Left renal pelvis (tissue), 4 donors: ENCODE data around the gene ADAP1. TPM values are rescaled to one million over a fixed set of nuclear protein-coding genes. Genes with fewer than 3 reads are reported as not detected.

ENCODE experiments used
- DNase-seq, 4 donors: peaks; one replicate each; pipeline ENCODE4 v3.0.0-alpha.2; 2013; ENCODE audit warnings: low read depth in 4 of 4, low spot score in 3 of 4
- polyA plus RNA-seq, 4 donors: library from polyadenylated mRNA; unstranded; fragments of 120-200 nt; gene quantifications; one replicate each; pipeline ENCODE4 v1.2.1, GENCODE V29; 2013; ENCODE audit not compliant: insufficient read length in 4 of 4

Gene ADAP1
- polyA plus RNA-seq, 4 donors: 3.1 to 16.2 (median 15.0) TPM

DNA sequence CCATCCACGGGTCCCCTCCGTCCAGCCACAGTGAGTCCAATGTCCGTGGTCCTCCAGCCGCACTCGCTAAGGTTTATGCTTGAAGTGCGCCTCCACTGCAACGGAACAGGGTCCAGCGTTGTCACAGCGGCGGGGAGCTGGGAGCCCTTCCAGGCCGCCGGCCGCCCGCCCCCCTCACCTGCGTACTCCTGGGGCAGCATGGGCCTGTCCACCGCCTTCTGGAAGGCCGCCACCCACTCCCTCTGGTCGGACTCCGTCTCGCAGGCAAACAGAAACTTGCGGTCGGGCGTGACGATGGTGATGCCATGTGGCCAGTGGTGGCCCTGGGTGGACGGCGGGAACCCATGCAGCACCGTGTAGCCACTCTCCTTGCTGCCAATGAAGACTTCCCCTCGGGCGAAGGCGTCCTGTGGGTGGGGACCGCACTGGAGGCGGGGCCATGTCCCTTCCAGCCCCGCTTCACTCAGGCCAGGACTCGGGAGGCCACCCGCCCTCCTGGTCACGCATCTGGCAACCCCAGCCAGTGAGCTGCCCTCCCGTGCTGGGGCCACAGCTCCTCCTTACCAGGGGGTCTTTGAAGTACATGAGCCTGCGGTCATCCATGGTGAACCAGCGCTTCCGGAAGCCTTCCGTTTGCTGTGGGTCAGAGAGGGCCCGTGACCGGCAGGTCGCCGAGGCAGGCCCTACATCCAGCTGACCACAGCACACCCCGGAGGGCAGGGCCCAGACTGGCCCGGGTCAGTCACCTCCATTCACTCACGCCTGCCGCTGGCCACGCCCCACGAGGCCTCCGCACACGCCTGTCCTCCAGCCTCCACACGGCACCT lies 55.4 kb downstream of the ADAP1 start:
- DNase-seq: no peak

- no peak for DNase-seq
Observed at GRCh38 chr7:898460-898854, 56.0 kb downstream of the ADAP1 start.

- no peak for DNase-seq
Observed at GRCh38 chr7:897771-898376, 56.6 kb downstream of the ADAP1 start.

GRCh38 chr7:897086-897485 lies 57.4 kb downstream of the ADAP1 start:
- DNase-seq: no peak

DNA sequence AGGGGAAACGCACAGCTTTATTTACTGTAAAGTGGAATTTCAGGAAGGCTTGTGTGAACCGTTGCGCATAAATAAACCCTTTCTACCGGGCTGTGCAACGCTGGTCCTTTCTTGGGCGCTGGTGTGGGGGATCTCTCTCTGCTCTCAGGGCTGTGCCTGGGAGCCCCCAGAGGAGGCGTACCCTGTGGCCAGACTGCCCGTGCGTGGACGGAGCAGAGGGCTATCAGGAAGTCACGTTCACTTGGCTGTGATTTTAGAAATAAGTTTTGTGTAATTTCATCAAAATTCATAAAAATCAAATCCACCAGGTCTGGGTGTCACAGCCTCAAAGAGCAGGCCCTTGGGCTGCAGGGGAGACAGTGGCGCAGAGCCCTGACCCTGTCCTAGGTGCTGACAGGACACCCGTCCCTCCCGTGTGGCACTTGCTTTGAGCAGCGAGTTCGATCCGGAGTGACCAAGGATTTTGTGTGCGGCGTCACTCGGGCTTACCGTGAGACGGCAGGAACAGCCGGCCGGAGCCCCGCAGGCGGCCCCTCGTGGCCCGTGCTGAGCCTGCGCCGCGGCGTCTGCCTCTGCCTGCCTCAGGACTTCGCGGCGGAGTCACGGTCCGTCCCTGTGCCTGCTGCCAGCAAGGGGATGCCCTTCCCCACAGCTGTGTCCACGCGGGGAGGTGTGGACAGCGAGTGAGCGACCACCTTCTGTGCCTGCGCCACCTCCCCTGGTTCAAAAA lies 58.0 kb downstream of the ADAP1 start:
- DNase-seq: no peak

GRCh38 chr7:895451-896052 lies 58.9 kb downstream of the ADAP1 start:
- DNase-seq: no peak

DNA sequence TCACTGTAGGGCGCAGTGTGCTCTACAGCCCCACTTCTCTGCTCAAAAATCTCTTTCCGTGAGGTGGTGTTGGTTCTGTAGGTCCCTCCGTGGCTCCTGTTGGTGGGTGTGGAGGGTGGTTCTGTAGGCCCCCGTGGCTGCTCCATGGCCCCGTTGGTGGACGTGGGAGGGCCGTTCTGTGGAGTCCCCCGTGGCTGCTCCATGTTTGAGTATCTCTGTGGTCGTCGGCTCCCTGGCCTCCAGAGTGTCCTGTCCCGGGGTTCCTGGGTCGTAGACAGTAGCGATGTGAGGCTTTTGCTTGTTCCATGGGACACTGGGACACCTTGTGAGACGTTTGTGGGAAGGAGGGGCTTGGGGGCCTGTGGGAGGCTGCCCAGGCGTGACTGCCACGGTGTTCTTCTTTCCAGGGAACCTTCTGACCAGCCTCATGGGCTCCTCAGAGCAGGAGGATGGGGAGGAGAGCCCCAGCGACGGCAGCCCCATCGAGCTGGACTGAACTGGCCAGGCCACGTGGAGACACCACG lies 59.5 kb downstream of the ADAP1 start:
- DNase-seq: no peak

- DNase-seq: no peak
Observed at GRCh38 chr7:894164-894867, 60.2 kb downstream of the ADAP1 start.

- no peak for DNase-seq
Observed at GRCh38 chr7:893686-894085, 60.8 kb downstream of the ADAP1 start.

GRCh38 chr7:892648-893593 lies 61.6 kb downstream of the ADAP1 start:
- no peak for DNase-seq

- no peak for DNase-seq
Observed at GRCh38 chr7:891805-892204, 62.7 kb downstream of the ADAP1 start.

DNA sequence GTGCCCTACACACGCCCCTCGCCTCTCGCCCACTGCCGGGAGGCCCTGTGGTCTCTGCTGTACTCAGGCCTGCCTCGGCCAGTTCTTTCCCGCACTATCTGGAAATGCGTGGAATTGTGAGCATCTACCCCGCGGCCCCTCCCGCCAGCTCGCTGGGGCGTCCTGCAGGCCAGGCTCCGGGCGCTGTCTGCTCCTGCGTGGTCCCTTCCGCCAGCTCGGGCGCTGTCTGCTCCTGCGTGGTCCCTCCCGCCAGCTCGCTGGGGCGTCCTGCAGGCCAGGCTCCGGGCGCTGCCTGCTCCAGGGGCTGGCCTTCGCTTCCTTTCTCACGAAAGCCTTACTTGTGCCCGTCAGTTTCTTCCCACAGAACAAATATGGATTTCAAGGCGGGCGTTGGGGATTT lies 63.2 kb downstream of the ADAP1 start:
- no peak for DNase-seq

DNA sequence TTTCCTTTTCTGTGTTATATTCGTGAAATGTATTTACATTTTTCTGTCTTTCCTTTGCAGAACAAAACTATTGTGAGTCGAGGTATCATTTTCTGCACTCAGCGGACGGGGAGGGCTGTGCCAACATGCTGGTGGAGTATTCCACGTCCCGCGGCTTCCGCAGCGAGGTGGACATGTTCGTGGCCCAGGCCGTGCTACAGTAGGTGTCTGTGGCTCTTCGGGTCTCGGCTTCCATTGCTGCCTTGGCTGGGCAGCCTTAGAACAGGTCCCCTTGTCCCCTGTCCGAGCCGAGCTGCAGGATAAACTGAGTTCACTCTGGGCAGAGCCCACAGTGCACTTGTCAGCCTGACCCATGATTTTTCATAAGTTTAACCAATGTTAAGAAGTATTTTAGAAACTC lies 63.6 kb downstream of the ADAP1 start:
- no peak for DNase-seq

GRCh38 chr7:889391-889790 lies 65.1 kb downstream of the ADAP1 start:
- DNase-seq: no peak

GRCh38 chr7:889025-889390 lies 65.5 kb downstream of the ADAP1 start:
- DNase-seq: no peak

DNA sequence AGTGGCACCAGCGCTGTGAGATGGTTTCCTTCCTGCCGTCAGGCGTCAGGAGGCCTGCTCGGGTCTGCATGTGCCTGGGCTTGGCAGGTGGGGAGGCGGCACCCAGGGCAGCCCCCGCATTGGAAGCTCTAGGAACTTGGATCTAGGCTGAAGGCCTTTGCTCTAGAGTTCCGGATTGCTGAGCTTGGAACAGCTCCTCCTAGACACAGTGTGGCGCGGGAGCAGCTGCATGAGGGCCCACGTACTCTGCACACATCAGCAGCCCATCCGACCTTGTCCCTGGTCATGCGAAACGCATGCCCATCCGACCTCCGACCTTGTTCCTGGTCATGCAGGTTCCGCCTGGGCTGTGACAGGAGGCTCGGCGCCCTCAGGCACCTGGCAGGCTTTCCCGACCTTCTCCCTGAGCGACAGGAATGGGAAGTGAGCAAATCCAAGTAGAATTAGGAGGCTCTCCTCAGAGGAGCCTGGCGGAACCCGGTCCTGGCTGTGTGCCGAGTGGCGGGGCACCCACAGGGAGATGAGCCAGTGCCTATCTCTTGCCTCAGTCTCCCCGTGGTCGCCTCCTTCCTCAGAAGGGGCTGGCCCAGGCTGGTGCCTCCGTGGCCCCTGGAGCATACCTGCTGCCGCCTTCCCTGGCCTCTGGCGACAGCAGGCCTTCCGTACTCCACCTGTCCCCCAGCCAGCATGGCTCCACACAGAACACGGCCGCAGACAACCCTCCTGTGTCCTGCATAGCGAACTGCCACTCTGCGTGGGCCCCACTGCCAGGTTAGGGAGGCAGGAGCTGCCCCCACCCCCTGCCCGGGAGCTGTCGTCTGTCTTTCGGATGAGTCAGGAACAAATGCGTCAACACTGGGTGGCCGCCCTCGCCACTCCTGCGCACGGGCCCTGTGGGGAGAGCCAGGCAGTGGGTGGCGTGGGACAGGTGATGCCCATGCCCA lies 66.1 kb downstream of the ADAP1 start:
- no peak for DNase-seq

- DNase-seq: no peak
Observed at GRCh38 chr7:887488-887820, 67.0 kb downstream of the ADAP1 start.
